ENCODE data around the gene DNAJB13. TPM values are rescaled to one million over a fixed set of nuclear protein-coding genes. Genes with fewer than 3 reads are reported as not detected.

The DNAJB13 gene
- total RNA-seq, 1 experiment from 2014 or later = 0.79 TPM

GRCh38 chr11:73944085-73944484 is 6.7 kb upstream of the DNAJB13 start:
- DNase-seq = no peak
- H3K4me3 ChIP-seq = no peak overlapping the region
- no peaks in the 10 kb centered on the region for H3K27me3 ChIP-seq
- H3K36me3 ChIP-seq = peaks cover 4% of the 10 kb centered on the region; the same call in 1 of the 2 replicates
- peaks cover 12% of the 10 kb centered on the region; the same call in 1 of the 2 replicates for H3K9me3 ChIP-seq

GRCh38 chr11:73944901-73945300 is 5.9 kb upstream of the DNAJB13 start:
- H3K36me3 ChIP-seq = peaks cover 4% of the 10 kb centered on the region; the same call in 1 of the 2 replicates
- H3K27me3 ChIP-seq = no peaks in the 10 kb centered on the region
- no peak for DNase-seq
- no peak overlapping the region for H3K4me3 ChIP-seq
- H3K9me3 ChIP-seq = peaks cover 12% of the 10 kb centered on the region; the same call in 1 of the 2 replicates

- H3K4me3 ChIP-seq = no peak overlapping the region
- DNase-seq = no peak
- H3K36me3 ChIP-seq = peaks cover 4% of the 10 kb centered on the region; the same call in 1 of the 2 replicates
These were observed 5.4 kb upstream of the DNAJB13 start for GRCh38 chr11:73945396-73945795.

GRCh38 chr11:73946798-73947458 is 3.9 kb upstream of the DNAJB13 start:
- Histone ChIP-seq H3K36me3 (no peaks in the 10 kb centered on the region), H3K9me3 (peaks cover 4% of the 10 kb centered on the region; the same call in 1 of the 2 replicates), H3K4me3 (no peak overlapping the region), H3K27me3 (no peaks in the 10 kb centered on the region)
- DNase-seq = no peak

More at GRCh38 chr11:73945396-73945795, 5.4 kb upstream of the DNAJB13 start:
- Histone ChIP-seq H3K27me3 (no peaks in the 10 kb centered on the region), H3K9me3 (peaks cover 12% of the 10 kb centered on the region; the same call in 1 of the 2 replicates)

DNA sequence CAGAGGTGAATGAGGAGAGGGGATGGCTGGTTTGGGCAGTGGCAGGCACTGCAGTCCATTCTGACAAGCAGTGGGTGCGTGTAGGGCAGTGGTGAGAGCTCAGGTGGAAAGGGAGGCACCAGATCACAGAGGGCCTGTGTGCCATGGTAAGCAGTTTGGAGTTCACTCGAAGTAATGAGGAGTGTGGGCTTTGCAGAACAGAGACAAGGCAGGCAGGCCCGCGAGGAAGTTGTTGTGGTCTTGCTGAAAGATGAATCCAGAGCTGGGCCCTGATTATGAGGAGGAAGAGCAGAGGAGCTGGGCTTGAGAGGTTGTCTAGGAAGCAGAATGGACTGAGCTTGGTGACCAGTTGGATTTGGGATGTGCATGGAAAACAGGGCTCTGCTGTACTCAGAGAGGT is 1.6 kb upstream of the DNAJB13 start:
- DNase-seq = no peak
- Histone ChIP-seq H3K4me3 (no peak overlapping the region), H3K36me3 (no peaks in the 10 kb centered on the region)

GRCh38 chr11:73949912-73950311 is 914 bp upstream of the DNAJB13 start:
- Histone ChIP-seq H3K4me3 (no peak overlapping the region), H3K27me3 (no peaks in the 10 kb centered on the region), H3K36me3 (no peaks in the 10 kb centered on the region), H3K9me3 (no peaks in the 10 kb centered on the region)
- DNase-seq = no peak

More for the DNA sequence above, 1.6 kb upstream of the DNAJB13 start:
- Histone ChIP-seq H3K9me3 (no peaks in the 10 kb centered on the region), H3K27me3 (no peaks in the 10 kb centered on the region)

DNA sequence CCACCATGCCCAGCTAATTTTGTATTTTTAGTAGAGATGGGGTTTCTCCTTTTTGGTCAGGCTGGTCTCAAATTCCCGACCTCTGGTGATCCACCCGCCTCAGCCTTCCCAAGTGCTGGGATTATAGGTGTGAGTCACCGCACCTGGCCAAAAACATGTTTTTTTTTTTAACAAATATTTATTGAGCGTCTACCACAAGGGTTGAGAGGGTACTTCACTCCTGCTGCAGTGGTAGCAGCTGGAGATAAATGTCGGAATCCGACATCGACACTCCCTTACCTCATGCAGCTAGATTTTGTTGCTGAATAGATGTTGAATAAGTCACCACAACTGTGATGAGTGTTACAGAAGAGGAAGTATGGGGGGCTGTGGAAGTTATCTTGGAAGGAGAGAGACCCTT is 971 bp downstream of the DNAJB13 start:
- DNase-seq = no peak
- H3K27me3 ChIP-seq = no peaks in the 10 kb centered on the region
- H3K36me3 ChIP-seq = no peaks in the 10 kb centered on the region
- H3K9me3 ChIP-seq = no peaks in the 10 kb centered on the region
- no peak overlapping the region for H3K4me3 ChIP-seq

DNA sequence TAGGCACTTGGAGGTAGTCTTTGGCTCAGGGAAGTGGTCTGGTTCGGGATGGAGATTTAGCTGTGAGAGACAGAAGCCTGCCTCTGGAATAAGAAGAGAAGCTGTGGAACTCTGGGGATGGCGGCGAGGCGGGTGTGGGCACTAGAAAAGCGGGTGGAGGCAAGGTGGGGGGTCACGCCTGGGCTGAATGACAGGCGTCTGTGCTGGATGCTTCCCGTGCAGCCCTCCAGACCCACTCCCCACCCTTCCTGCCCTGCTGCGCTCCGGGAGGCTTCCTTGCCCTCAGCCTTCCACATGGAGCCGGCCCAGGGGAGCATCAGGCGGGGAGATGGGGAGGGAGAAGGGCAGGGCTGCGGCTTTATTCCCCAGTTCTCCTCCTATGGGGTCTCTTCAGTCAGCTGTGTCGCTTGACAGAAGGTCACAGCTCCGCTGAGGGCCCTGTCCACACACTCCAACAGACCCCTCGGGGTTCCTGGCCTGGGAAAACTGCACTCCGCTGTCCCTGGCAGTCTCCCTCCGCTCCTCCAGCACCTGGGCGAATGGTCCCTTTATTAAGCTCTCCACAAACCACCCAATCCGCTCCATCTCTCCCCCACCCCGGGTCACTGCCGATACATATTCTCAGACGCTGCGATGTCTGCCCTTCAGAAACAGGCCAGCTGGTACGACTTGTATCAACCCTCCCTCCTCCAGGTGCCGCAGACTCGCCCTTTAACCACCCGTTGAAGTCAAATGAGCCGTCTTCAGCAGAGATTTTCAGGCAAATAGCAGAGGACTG is 6.2 kb downstream of the DNAJB13 start:
- Histone ChIP-seq H3K4me3 (no peak overlapping the region), H3K36me3 (no peaks in the 10 kb centered on the region), H3K27me3 (no peaks in the 10 kb centered on the region), H3K9me3 (no peaks in the 10 kb centered on the region)
- no peak for DNase-seq

GRCh38 chr11:73957654-73958361 is 7.0 kb downstream of the DNAJB13 start:
- Histone ChIP-seq H3K9me3 (no peaks in the 10 kb centered on the region), H3K4me3 (no peak overlapping the region), H3K27me3 (no peaks in the 10 kb centered on the region), H3K36me3 (no peaks in the 10 kb centered on the region)
- DNase-seq = no peak

DNA sequence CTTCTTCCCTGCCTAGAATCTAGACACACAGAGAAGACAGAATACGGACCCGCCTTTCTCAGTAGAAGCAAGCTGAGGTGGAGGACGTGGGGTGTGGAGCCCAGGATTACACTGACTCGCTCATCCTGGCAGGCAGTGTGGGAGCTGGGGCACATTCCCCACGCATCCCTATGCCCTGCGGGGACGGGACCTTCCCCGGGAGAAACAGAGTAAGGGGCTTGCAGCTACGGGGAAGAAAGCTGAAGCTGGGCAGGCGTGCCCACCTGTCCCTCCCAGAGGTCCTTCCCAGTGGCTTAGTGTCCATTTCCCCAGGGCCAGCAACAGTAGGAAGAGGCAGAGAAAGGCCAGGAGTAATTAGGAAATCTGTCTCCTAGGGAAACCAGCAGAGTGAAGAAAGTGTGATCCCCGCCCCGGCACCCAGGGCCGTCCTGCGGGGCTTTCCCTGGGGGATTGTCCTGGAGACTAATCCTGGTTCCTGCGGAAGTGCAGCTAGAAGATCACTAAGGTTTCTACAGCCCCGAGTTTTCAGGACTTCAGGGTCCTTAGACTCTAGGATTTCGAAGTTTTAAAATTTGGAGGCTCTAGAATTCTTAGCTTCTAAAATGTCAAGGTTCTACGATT is 7.8 kb downstream of the DNAJB13 start:
- Histone ChIP-seq H3K36me3 (no peaks in the 10 kb centered on the region), H3K27me3 (no peaks in the 10 kb centered on the region), H3K9me3 (no peaks in the 10 kb centered on the region), H3K4me3 (no peak overlapping the region)
- DNase-seq = no peak

DNA sequence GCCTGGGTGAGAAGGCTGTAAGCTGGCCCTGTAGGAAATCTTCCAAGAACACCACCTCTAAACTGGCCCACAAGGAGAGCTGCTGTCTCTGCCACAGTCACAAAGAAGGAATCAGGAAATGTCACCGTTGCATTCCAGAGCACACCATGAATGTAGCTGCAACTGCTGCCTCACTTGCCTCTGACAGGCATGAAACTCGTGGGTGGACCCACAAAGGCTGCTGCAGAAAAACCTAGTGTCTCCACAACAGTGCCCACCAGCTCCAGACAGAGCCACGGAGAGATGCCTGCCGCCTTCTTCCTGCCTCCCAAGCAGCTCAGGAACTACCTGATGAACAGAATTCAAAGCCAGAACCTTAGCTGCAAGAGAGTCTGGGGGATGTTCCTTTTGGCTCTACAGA is 10.5 kb downstream of the DNAJB13 start:
- H3K36me3 ChIP-seq = no peaks in the 10 kb centered on the region
- no peak overlapping the region for H3K4me3 ChIP-seq
- H3K9me3 ChIP-seq = no peaks in the 10 kb centered on the region
- H3K27me3 ChIP-seq = no peaks in the 10 kb centered on the region
- no peak for DNase-seq

DNA sequence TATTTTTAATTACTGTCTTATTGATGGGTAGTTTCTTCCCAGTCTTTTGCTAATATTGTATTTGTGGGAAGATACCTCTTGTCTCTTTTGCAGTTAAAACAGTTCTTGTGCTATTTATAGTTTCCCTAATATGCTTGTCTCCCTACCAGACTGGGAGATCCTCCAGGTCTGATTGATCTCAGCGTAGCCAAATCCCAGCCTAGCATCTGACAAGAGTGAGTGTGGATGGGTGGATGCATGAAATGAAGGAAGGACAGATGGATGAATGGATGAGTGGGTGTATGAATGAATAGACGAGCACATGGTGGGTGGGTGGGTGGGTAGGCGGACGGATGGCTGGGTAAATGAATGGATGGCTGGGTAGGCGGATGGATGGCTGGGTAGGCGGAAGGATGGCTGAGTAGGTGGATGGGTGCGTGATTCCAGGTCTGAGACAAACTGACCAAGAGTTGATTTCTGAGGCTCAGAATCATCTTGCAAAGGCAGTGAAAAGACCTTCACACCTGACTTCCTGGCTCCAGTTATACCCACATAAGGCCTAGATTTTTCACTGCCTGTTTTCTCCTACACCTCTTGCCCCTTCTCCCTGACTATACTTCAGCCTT is 11.4 kb downstream of the DNAJB13 start:
- no peak for DNase-seq
- Histone ChIP-seq H3K4me3 (no peak overlapping the region), H3K9me3 (no peaks in the 10 kb centered on the region), H3K36me3 (no peaks in the 10 kb centered on the region), H3K27me3 (no peaks in the 10 kb centered on the region)

GRCh38 chr11:73963861-73964260 is 13.0 kb downstream of the DNAJB13 start:
- H3K27me3 ChIP-seq = no peaks in the 10 kb centered on the region
- no peak for DNase-seq
- no peaks in the 10 kb centered on the region for H3K9me3 ChIP-seq
- no peak overlapping the region for H3K4me3 ChIP-seq
- H3K36me3 ChIP-seq = no peaks in the 10 kb centered on the region

- no peak for DNase-seq
- H3K4me3 ChIP-seq = no peak overlapping the region
These were observed 14.4 kb downstream of the DNAJB13 start for GRCh38 chr11:73965076-73965763.

DNA sequence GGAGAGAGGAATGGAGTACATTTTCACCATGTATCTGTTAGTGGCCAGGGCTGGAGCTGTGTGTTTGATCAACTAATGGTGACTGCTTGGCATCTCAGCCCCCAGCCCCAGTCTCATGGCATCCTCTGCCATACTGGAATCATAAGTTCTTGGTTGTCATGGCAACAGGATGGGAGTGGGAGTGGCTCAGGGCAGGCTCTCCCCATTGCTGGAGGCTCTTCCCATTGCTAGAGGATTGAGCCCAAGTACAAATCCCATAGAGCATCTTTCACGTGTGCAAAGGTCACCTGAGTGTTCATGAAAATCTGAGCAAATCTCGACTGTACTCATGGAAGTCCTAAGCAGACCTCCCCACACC is 14.9 kb downstream of the DNAJB13 start:
- Histone ChIP-seq H3K27me3 (no peaks in the 10 kb centered on the region), H3K4me3 (no peak overlapping the region), H3K36me3 (no peaks in the 10 kb centered on the region), H3K9me3 (no peaks in the 10 kb centered on the region)
- no peak for DNase-seq

More at GRCh38 chr11:73965076-73965763, 14.4 kb downstream of the DNAJB13 start:
- Histone ChIP-seq H3K9me3 (no peaks in the 10 kb centered on the region), H3K27me3 (no peaks in the 10 kb centered on the region), H3K36me3 (no peaks in the 10 kb centered on the region)

DNA sequence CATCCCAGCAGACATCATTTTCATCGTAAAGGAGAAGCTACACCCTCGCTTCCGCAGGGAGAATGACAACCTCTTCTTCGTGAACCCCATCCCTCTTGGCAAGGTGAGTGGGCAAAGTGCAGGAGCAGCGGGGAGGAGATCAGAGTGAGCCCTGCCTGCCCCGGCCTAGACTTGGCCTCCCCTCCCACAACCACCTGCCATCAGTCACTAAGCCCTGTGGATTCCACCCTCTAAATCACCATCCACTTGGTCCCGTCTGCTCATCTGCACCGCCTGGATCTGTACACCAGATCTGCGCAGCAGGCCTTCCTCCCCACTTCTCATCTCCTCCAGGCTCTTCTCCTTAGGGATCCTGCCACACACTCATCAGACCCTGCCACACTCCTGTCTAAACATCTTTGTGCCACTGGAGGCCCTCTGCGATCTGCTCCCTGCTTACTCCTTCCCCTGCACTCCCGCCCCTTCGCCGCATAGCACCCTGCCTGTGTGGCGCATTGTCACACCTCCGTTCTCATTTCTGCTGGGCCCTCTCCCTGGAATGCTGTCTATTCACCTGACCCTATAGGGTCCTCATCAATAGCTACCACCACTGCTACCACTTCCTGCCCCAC is 17.6 kb downstream of the DNAJB13 start:
- DNase-seq = no peak

More for the DNA sequence above, 17.6 kb downstream of the DNAJB13 start:
- Histone ChIP-seq H3K36me3 (no peaks in the 10 kb centered on the region), H3K4me3 (no peak overlapping the region), H3K27me3 (no peaks in the 10 kb centered on the region), H3K9me3 (no peaks in the 10 kb centered on the region)

All from MG63 (cell line).